Prostate gland (tissue), 2 donors: ENCODE measurements around the gene THRB.

Experiments
- POLR2AphosphoS5 ChIP-seq: sonication (generic); formaldehyde crosslinking; IDR thresholded peaks from one replicate; pipeline ENCODE4 v1.6.1; 2017; ENCODE audit warnings: antibody characterized with exemption
- TF ChIP-seq, protein P1 (sequence below), 4 experiments: fragments of 200-600 bp in 2 of 4; fragments of 450-650 bp in 2 of 4; sonication (generic) in 2 of 4; IDR thresholded peaks; 1 replicate in 3 of 4; 2 replicates in 1 of 4; pipeline ENCODE4 v1.5.1; 2016 to 2019; ENCODE audit warnings: antibody characterized with exemption in 4 of 4, mild to moderate bottlenecking in 2 of 4, moderate library complexity in 2 of 4

DNA sequence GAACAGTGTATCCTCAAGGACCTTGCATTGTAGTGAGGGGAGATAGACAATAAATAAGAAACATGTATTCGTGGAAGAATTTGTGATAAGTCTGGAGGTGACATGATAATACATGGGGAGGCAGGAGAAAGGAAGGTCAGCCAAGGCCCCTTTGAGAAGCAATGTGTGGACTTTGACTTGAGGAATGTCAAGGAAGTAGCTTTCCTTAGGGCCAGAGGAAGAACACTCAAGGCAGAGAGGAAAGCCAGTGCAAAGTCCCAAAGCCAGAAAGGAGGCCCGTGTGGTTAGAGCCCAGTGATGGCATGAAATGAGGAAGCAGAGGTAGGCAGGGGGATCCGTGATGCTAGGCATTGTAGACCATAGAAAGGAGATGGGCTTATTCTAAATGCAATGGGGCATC lies 357.3 kb downstream of the THRB start:
- TF ChIP-seq, protein P1, sequence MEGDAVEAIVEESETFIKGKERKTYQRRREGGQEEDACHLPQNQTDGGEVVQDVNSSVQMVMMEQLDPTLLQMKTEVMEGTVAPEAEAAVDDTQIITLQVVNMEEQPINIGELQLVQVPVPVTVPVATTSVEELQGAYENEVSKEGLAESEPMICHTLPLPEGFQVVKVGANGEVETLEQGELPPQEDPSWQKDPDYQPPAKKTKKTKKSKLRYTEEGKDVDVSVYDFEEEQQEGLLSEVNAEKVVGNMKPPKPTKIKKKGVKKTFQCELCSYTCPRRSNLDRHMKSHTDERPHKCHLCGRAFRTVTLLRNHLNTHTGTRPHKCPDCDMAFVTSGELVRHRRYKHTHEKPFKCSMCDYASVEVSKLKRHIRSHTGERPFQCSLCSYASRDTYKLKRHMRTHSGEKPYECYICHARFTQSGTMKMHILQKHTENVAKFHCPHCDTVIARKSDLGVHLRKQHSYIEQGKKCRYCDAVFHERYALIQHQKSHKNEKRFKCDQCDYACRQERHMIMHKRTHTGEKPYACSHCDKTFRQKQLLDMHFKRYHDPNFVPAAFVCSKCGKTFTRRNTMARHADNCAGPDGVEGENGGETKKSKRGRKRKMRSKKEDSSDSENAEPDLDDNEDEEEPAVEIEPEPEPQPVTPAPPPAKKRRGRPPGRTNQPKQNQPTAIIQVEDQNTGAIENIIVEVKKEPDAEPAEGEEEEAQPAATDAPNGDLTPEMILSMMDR (IDR thresholded peaks at IDR 0.05): no peak
- TF ChIP-seq POLR2AphosphoS5: no peak
